Mammary epithelial cell (primary cell): Measurements from ENCODE around the gene THEM4.

ENCODE experiments used
- EZH2 ChIP-seq: IDR thresholded peaks from 2 replicates; pipeline ENCODE4 v1.6.1; 2012; ENCODE audit warnings: low read length, inconsistent platforms, borderline replicate concordance
- TF ChIP-seq, protein P1 (sequence below), 2 donors: IDR thresholded peaks in 1 of 2; conservative IDR thresholded peaks in 1 of 2; 2 replicates each; pipeline ENCODE4 v1.5.1; 2011 to 2012; ENCODE audit warnings: inconsistent platforms in 2 of 2, low read length in 2 of 2, mild to moderate bottlenecking in 2 of 2, control low read depth in 1 of 2, low read depth in 1 of 2; ENCODE audit not compliant: insufficient read depth in 1 of 2; ENCODE audit errors: extremely low read depth in 1 of 2

DNA sequence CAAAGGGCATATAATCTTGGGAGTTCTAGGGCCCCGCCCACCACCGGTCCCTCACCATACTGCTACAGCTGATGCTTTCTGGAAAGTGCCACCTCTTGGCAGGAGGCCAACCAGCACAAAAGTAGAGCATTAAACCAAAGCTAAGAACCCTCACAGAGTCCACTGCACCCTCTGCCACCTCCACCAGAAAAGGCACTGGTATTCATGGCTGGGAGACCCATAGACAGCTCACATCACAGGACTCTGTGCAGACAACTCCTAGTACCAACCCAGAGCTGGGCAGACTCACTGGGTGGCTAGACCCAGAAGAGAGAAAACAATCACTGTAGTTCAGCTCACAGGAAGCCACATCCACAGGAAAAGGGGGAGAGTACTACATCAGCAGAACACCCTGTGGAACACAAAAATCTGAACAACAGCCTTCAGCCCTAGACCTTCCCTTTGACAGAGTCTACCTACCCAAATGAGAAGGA, 10.8 kb downstream of the THEM4 start:
- no peak for TF ChIP-seq EZH2
- TF ChIP-seq, protein P1, sequence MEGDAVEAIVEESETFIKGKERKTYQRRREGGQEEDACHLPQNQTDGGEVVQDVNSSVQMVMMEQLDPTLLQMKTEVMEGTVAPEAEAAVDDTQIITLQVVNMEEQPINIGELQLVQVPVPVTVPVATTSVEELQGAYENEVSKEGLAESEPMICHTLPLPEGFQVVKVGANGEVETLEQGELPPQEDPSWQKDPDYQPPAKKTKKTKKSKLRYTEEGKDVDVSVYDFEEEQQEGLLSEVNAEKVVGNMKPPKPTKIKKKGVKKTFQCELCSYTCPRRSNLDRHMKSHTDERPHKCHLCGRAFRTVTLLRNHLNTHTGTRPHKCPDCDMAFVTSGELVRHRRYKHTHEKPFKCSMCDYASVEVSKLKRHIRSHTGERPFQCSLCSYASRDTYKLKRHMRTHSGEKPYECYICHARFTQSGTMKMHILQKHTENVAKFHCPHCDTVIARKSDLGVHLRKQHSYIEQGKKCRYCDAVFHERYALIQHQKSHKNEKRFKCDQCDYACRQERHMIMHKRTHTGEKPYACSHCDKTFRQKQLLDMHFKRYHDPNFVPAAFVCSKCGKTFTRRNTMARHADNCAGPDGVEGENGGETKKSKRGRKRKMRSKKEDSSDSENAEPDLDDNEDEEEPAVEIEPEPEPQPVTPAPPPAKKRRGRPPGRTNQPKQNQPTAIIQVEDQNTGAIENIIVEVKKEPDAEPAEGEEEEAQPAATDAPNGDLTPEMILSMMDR (conservative IDR thresholded peaks at IDR 0.05 in 1 of 2, IDR thresholded peaks at IDR 0.05 in 1 of 2; ENCODE audit: extremely low read depth in 1 of 2, insufficient read depth in 1 of 2, low read depth in 1 of 2, low read length in 2 of 2), result no peak
